Breast epithelium (tissue), 3 donors: ENCODE measurements around the gene ITIH2.

ENCODE experiments used
- CTCF ChIP-seq, 3 donors: fragments of 450-650 bp; IDR thresholded peaks; one replicate each; pipeline ENCODE4 v1.5.1; 2016 to 2017; ENCODE audit warnings: antibody characterized with exemption in 3 of 3, mild to moderate bottlenecking in 3 of 3, moderate library complexity in 3 of 3
- POLR2AphosphoS5 ChIP-seq, 3 donors: sonication (generic); formaldehyde crosslinking; IDR thresholded peaks; one replicate each; pipeline ENCODE4 v1.6.1; 2017; ENCODE audit warnings: antibody characterized with exemption in 3 of 3

- TF ChIP-seq POLR2AphosphoS5 (IDR thresholded peaks at IDR 0.05) (no peak), CTCF (IDR thresholded peaks at IDR 0.05) (no peak)
Measured at GRCh38 chr10:7786430-7786829, 83.3 kb downstream of the ITIH2 start.
